GM21447 (cell line): Measurements from ENCODE around the gene CCDC149.

Experiments
- ATAC-seq: cut with Tn5 transposase; IDR thresholded peaks from one replicate; pipeline ENCODE4 v1.9.1; 2021; ENCODE audit not compliant: unreplicated experiment

Gene CCDC149

DNA sequence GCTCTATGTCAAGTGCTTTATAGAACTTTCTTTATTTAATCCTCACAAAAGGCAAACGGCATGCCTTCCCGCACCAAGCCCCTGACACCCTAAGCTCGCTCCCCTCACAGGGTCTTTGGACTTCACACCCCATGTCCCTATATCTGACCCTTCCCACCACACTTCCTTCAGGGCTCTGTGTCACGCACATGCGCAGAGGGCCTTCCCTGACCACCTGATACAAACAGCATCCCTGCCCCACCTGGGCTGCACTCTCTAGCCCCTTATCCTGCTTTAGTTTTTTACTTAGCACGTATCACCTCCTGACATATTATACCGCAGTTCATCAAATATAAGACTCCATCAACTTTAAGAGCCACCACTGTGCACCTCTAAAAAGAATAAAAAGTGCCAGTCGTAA, 67.7 kb downstream of the CCDC149 start:
- no peak for ATAC-seq

DNA sequence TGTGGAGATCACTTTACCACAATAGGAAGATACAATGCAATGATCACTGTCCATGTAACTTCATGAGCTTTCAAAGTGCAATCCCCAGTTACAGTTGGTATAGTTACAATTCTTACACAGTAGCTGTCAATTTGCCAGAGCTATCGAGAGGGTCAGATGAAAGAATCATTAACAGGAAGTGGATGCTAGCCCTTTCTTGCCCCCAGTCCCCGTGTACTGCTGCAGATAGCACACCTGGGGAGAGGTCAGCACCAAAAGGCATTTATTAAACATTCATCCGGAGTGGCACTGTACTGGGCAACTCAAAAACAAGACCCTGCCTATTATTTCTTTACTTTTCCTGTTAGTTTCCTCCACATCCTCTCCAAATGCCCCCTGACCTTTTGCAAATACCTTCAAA, 69.7 kb downstream of the CCDC149 start:
- no peak for ATAC-seq

DNA sequence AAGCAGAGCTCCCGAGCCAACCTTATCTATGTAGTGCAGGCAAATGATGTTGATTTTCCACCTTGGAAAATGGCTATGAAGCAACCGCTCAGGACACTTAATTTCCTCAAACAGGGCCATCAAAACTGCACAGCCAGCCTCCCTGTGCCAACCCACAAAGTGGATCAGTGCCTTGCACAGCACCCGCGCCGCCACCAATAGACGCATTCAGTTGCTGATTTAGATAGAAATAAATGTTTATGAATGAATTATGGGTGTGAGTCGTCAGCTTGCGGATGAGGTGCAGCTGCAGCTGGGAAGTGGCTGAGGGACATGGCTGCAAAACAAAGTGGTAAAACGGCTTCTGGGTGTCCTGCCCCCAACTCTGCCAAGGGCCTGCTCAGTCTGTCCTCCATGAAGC, 70.5 kb downstream of the CCDC149 start:
- no peak for ATAC-seq

DNA sequence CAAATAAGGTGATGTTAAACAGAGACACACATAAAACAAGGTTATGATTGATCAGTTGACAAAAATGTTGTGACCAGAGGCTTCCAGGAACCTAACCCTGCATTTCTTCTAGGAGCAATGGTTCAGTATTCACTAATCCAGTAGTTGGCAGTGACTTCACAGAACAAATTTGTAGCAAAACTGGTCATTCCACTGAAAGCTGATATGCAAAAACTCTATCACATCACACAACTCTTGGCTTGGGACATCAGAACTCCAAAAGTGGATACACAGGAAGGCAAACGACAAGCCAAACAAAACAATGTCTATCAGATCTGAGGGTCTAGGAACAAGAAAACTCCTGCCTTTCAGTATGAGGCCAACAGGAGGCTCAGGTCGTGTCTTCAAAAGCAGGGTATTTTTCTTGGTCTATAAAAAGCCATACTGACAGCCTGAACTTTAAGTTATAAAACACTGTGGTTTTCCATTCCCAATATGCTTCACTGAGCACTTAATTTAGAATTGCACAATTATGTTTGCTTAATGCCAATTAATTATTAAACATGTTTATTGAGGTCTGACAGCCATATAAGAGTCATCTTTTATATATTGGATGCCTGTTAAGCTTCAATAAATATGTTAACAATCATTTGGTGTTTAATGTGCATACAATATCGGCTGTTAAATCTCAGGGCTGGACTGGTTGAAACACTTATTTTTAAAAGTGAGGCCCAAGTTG, 71.9 kb downstream of the CCDC149 start:
- no peak for ATAC-seq

DNA sequence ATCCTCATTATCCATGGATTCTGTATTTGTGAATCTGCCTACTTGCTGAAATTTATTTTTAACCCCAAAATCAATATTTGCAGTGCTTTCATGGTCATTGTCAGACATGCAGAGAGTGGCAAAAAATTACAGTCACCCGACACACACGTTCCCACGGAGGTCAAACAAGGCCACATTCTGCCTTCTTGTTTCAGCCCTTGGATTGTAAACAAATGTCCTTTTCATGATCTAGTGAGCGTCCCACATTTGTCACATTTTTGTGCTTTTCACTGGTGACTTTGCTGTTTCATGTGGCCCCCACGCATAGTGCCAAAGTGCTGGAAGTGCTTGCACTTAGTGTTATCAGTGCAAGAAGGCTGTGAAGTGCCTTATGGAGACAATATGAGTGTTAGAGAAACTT, 72.5 kb downstream of the CCDC149 start:
- ATAC-seq = no peak

DNA sequence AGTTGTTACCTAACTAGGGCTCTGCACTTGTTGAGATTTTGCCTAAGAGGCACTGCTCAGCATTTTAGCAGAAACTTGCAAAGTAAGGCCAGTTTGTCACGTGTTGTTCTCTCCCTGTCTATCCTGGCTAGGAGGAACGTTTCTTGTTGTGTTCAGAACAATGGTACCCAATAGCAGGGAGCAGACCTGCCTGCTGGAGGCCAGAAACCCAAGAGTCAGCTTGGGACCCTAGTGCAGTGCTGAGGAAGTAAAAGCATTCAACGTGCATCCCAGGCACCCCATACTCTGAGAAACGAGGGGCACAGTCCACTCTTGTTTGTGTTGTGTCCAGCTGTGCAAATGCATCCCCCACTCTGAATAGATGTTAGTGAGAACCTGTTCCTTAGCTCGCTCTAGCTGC, 75.1 kb downstream of the CCDC149 start:
- ATAC-seq = no peak

DNA sequence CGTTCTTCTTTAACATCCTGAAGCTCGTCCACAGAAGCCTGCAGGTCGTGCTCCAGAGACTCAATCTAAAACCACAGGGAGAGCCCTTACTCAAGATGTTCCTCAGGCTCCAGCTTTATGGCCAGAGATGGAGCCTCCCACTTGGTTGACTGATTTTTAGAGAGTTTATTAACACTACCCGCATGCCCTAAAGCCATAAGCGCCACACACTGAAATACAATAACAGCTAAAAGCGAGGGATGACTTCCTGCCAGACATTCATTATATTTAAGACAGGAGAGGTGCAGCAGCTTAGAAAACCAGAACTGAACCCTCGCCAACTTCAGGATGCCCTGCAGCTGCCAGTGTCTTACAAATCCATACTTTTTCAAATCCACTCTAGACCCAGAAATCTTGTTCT, 75.5 kb downstream of the CCDC149 start:
- ATAC-seq = no peak

DNA sequence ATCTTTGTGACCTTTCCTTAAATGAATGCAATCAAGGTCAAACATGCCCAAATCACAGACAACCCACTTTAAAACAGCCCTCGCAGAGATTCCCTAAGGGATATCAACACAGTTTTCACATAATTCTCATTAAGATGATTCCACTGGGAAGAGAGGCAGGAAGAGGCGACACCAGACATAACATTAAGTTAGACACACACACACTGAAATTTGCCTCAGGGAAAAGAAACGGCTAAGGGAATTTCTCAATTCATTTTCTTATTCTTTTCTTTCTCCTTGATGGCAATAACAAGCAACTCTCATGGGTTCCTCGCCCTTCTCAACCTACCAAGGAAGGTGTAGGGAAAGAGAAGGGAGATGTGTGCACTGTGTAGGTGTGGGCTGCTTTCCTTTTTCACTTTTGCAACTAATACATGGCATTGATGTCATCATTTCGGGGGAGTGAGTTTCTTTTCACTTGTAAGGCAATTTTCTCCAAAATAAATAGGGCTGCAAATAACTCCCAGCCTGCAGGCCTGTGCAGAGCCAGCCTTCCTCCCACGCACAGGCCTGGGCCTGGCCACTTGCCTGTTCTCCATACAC, 76.1 kb downstream of the CCDC149 start:
- ATAC-seq = no peak

DNA sequence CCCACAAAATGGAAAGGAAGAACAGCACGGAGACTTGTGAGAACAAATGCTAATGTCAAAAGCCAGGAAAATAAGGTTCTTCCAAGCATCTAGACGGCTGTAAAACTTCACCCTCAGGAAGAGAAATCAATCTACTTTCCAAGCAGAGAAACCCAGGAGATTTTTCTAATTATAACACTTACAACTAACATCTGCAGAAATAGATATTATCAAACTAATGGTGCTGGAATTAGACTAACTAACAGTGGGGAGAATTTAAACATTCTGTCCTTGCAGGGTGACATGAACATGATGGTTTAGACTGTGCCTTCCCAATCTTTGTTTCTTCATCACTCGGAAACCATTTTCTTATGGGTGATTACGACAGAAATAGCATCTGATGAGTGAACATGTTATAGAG, 77.1 kb downstream of the CCDC149 start:
- no peak for ATAC-seq

DNA sequence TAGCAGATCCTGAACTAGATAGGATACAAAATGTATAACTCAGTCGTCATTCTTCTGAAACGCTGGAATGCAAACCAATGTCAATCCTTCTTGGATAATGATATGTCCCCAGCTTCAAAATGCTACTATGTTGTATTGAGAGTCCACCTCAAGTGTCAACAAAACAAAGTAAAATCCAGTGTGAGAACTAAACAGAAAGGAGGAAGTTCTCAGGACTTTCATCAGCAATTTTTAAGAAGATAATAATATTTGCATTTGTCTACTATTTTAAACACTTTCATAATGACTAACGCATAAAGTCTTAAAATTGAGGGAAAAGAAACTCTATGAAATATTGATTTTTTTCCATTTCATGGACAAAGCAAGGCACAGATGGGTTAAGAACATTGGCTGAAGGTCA, 81.2 kb downstream of the CCDC149 start:
- no peak for ATAC-seq

DNA sequence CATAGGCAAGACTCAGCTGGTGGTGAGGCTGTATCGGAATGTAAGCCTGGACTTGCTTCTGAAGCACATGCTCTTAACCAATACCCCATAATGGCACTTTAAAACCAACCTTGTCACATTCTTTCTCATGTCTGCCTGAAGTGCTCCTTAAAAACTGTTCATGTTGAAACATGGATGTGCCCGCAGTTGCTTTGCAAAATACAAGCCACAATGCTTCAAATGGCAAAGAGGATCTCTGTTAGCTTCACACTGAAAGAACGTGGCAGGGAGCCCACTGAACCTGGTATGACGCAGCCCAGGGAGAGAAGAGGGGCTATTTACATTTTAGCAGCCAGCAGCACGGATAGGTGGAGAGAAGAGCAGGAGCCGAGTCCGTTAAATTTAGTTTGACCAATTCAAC, 88.1 kb downstream of the CCDC149 start:
- no peak for ATAC-seq

DNA sequence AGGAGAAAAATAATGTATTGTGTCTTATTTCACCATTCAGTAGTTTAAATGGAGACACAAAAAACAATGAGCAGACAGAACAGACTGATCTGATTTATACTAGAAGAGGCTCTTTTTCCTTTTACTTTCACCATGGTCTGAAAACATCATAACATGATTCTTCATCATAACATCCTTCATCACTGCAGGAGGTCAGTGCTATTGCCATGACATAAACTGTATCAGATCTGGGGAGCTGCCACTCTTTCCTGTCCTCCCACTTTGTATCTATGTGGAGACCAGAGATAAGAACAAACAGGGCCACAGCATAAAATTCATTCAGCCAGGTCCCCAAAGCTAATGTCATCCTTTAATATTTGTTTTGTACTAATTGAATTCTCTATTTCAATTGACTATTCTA, 92.3 kb downstream of the CCDC149 start:
- no peak for ATAC-seq

DNA sequence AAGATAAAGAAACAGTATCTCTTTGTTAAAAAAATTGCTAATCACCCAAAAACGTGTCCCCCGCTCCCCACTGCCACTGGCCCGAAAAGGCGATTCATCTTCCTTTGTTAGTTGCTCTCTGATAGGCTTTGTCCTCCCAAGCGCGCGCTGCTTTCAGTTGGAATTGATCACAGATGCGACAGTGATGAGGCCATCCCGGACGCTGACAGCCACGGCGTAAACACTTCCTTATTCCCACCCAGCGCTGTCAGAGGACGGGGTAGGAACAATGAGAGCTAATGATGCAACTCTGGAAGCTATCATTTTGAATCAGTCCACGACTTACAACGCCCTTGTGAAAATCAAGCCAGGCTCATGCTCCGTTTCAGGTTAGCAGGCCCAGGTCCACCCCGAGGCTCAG, 96.0 kb downstream of the CCDC149 start:
- ATAC-seq = no peak

DNA sequence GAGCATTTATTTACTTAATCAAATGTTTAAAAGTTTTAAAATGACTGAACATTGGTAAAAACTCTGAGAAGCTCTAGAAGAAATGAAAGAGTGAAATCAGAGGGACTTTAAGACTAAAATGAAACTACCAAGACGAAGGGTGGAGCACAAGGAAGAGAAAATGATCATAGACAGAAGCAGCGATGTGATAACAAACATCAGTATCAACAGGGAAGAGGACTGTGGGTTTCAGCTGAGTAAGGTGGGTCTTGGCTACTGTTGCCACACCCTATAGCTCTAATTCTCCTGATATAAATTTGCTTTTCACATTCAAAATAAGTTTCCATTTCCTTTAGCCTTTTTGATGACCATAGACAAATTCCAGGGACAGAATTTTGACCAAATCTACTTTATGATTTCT, 99.1 kb downstream of the CCDC149 start:
- no peak for ATAC-seq

DNA sequence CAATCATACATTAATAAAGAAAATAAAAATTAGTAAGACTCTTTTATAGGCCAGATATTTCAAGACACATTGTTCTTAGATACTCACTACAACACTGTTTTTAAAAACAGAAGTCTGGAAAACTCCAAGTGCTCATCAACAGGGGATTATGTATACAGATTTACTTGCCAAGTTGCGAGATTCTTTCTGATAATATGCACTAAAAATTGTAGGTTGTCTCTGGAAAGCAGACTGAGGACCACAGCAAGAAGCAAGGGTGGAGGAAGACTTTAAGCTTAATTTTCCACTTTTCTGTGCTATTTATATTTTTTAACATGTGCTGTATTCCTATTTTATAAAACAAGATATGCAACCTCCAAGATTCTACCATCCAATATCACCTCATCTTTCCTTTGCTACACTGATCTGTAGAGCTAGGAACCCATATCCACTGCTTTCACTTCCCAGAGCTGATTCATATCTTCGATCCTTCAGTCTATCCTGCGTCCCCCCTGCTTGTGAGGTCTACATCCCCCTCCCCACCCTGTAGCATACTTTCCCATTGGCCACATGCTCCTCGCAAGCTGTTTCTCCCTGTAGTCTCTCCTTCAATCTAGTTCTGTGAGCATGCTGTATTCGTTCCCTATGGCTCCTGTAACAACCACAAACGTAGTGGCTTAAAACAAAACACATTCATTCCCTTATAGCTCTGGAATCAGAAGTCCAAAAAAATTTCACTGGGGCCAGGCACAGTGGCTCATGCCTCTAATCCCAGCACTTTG, 101.8 kb downstream of the CCDC149 start:
- no peak for ATAC-seq

DNA sequence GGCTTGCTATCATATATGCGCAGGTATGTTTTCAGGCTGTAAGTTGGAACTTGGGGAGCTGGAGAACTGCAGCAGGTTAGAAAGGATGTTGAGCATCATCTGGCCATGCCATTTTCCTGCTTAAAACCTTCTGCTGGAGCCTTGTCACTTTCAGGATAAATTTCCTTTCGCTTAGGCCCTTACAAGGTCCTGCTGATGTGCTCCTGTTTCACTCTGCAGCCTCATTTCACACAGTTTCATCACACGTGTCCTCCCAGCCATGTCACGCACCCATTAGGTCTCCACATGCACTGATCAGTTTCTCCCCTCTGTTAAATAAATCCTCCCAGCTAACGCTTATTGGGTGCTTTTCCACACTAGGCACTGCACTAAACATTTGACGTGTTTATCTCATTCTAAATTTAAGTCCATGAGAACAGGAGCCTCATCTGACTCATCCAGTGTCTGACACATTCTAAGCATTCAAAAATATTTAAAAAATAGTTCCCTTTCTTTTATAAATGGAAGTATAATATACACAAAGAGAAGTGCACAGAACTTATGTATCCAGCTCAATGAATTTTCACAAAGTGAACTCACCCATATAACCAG, 102.9 kb downstream of the CCDC149 start:
- no peak for ATAC-seq

DNA sequence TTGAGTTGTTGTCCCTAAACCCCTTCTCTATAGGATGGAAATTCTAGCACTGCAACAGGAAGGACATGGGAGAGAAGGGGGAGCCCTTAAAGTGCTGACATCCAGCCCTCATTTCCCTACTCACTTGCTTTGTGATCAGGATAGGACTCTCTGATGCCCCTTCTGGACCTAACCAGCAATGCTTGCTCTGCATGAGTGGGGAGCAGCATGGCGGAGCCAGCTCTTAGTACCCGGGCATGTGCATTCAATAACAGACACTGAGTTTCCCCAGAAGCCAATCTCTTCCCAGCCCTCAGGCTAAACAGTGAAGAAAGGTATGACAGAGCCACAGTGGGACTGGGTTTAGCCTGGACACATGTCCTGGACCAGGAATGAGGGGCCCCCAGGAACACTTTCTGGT, 103.5 kb downstream of the CCDC149 start:
- no peak for ATAC-seq

DNA sequence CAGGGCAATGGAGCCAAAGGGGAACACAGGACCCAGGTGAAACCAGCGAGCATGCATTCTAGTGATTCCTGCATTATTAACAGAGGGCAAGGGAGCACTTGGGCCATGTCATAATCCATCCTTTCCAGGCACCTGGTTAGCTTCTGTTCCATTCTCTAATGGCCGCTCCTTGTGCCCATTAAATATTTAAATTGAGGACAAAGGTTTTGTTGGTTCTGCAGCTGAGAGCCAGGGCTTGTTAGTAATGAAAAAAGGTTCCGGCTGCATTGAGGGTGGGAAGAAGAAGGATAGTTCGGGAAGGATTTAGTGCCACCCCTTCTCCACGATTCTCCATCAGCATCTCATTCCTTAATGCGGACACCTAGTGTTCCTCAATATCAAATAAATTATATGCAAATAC, 103.9 kb downstream of the CCDC149 start:
- ATAC-seq = no peak

DNA sequence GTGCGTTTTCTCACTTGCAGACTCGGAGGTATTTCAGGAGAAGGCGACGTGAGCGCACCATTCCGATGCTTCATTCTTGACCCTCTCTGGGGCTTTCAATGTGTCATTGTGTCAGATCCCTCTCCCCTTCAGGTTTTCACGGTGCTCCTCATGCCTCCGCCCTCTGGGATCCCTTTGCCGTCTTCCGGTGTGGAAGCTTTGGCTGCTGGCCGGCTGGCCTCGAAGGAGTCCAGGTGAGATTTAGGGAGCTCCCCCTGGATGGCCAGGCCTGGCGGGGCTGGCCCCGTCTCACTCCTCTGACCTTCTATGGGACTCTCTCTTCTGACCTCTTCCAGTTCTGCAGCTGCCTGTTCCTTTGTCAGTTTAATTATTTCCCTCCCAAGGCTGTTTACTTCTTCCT, 104.6 kb downstream of the CCDC149 start:
- ATAC-seq = no peak

DNA sequence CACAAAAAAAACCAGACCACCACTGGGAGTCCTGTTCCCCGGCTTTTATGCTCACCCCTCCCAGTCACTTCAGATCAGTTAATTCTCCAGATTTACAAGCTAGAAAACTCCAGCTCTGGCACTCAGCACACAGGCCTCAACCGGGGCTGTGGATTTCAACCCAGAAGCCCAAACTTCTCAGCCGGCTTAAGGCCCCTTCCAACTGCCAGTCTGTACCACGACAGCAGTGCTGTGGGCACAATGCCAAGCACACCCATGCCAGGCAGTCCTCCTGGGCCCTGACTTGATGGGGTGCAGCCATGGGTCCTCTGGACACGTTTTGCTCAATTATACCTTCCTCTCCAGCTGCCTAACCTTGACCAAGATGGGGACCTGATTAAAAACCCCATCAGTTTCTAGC, 105.2 kb downstream of the CCDC149 start:
- no peak for ATAC-seq

DNA sequence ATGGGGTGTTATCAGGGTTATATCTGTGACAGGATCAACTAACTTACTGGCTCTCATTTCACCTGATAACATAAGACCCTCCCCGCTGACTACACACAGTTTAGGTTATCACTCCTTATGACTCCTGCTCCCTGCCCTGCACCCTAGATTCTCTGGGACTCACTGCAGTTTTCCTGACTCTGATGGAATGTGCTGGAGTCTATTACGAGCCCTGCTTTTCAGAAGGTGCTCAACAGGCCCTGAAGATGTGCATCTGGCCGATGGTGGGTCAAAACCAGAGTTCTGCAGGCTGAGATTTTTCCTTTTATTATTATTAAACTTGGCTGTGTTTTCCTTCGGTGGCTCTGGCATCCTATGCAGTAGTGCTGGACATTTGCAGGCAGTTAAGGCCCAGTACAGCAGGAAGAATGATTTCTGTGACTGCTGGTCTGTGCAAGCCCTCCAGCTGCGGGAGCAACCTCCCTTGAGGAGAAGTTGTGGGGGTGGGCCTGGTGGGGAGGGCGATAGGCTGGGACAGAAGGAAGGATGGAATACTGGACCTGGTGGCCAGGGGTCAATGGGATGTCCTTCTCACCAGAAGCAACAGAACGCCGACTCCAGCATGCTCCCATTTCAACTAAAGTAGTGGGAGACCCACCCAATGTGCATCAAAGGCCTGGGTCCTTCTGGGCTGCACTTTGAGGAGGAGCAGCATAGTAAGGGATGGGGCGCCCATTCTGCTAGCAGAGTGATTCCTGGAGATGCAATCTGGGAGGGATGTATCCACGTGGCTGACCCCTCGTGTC, 106.4 kb downstream of the CCDC149 start:
- ATAC-seq = no peak
